SK-N-SH (cell line): Measurements from ENCODE around the gene GPR68. TPM values are rescaled to one million over a fixed set of nuclear protein-coding genes. Genes with fewer than 3 reads are reported as not detected.
"Not testable (repeated sequence)": the region's sequence is repeated elsewhere in the genome, so short reads cannot be mapped to it uniquely, and the experiment has no call there.

Experiments used
- CTCF ChIA-PET: fragments of 300-600, 350-600 bp; formaldehyde crosslinking; extraction: SDS; loops from one replicate; lab custom pipeline; 2021; lab: Yijun Ruan, JAX
- POLR2A ChIA-PET: fragments of 350-600 bp; sonication (Branson Sonifier 250); formaldehyde crosslinking; extraction: SDS; loops from one replicate; lab custom pipeline; 2020; ENCODE audit warnings: antibody characterized with exemption, inconsistent platforms; lab: Yijun Ruan, JAX
- DNase-seq: peaks from one replicate; pipeline ENCODE4 v3.0.0; 2012
- H2AFZ ChIP-seq: fragments of 200-600 bp; sonication (generic); 2 replicates; pipeline ENCODE4 v1.8.1; 2016; ENCODE audit warnings: antibody characterized with exemption, mild to moderate bottlenecking, low read depth
- H3F3A ChIP-seq: fragments of 200-600 bp; sonication (generic); replicated peaks from 2 replicates; pipeline ENCODE3; 2016; ENCODE audit warnings: antibody characterized with exemption, mild to moderate bottlenecking; ENCODE audit not compliant: insufficient read depth
- H3K27ac ChIP-seq, 2 experiments: fragments of 200-500 bp in 1 of 2; fragments of 200-600 bp in 1 of 2; sonication (Bioruptor generic) in 1 of 2; sonication (generic), shearing (Covaris generic) in 1 of 2; 2 replicates each; pipeline versions ENCODE4 v1.5.1 to v1.6.1; 2014 to 2016; ENCODE audit warnings: low read depth in 2 of 2, inconsistent platforms in 1 of 2, low read length in 1 of 2, mild to moderate bottlenecking in 1 of 2, mixed read lengths in 1 of 2
- H3K27me3 ChIP-seq: fragments of 200-600 bp; sonication (generic), shearing (Covaris generic); 2 replicates; pipeline ENCODE4 v1.6.1; 2016; ENCODE audit warnings: mixed run types; ENCODE audit not compliant: insufficient read depth
- H3K36me3 ChIP-seq, 2 experiments: fragments of 200-500 bp in 1 of 2; fragments of 200-600 bp in 1 of 2; sonication (Bioruptor generic) in 1 of 2; sonication (generic) in 1 of 2; replicated peaks in 1 of 2; 2 replicates each; pipeline versions ENCODE3 to v1.5.1; 2014 to 2016; ENCODE audit warnings: low read length in 1 of 2, mild to moderate bottlenecking in 1 of 2; ENCODE audit not compliant: insufficient read depth in 2 of 2, control insufficient read depth in 1 of 2
- H3K4me1 ChIP-seq, 2 experiments: fragments of 200-500 bp in 1 of 2; fragments of 200-600 bp in 1 of 2; sonication (Bioruptor generic) in 1 of 2; sonication (generic), shearing (Covaris generic) in 1 of 2; 2 replicates each; pipeline versions ENCODE4 v1.5.1 to v1.6.1; 2014 to 2016; ENCODE audit warnings: low read depth in 1 of 2, low read length in 1 of 2, mixed run types in 1 of 2; ENCODE audit not compliant: insufficient read depth in 2 of 2, control insufficient read depth in 1 of 2
- H3K4me2 ChIP-seq: fragments of 200-600 bp; sonication (generic), shearing (Covaris generic); 2 replicates; pipeline ENCODE4 v1.6.1; 2017; ENCODE audit warnings: mixed run types
- H3K4me3 ChIP-seq, 2 experiments: fragments of 200-500 bp in 1 of 2; fragments of 200-600 bp in 1 of 2; sonication (Bioruptor generic) in 1 of 2; sonication (generic), shearing (Covaris generic) in 1 of 2; 2 replicates each; pipeline versions ENCODE4 v1.5.1 to v1.8.1; 2014 to 2016; ENCODE audit warnings: low read depth in 2 of 2, inconsistent platforms in 1 of 2, low read length in 1 of 2, mild to moderate bottlenecking in 1 of 2, mixed read lengths in 1 of 2, moderate library complexity in 1 of 2
- H3K79me2 ChIP-seq: fragments of 200-600 bp; sonication (generic); 2 replicates; pipeline ENCODE4 v1.8.1; 2017; ENCODE audit warnings: mild to moderate bottlenecking; ENCODE audit not compliant: insufficient read depth
- H3K9ac ChIP-seq: fragments of 200-600 bp; sonication (generic); 2 replicates; pipeline ENCODE4 v1.6.1; 2017; ENCODE audit warnings: mixed run types
- H3K9me2 ChIP-seq: fragments of 200-600 bp; sonication (generic); 2 replicates; pipeline ENCODE4 v1.6.1; 2017; ENCODE audit warnings: mixed run types
- H3K9me3 ChIP-seq: fragments of 200-600 bp; sonication (generic); 2 replicates; pipeline ENCODE4 v1.6.1; 2017; ENCODE audit warnings: mixed run types, mild to moderate bottlenecking, moderate library complexity
- H4K20me1 ChIP-seq: fragments of 200-600 bp; sonication (generic); 2 replicates; pipeline ENCODE4 v1.6.1; 2017; ENCODE audit warnings: mild to moderate bottlenecking, mixed run types; ENCODE audit not compliant: insufficient read depth
- ELF1 ChIP-seq: IDR thresholded peaks from 2 replicates; pipeline ENCODE4 v1.4.0; 2012
- EP300 ChIP-seq, 2 experiments: IDR thresholded peaks; 2 replicates each; pipeline versions ENCODE4 v1.4.0 to v1.6.1; 2012; ENCODE audit warnings: borderline replicate concordance in 1 of 2, low read depth in 1 of 2, low read length in 1 of 2
- EZH2phosphoT487 ChIP-seq: fragments of 200-600 bp; sonication (generic); IDR thresholded peaks from 2 replicates; pipeline ENCODE4 v1.6.1; 2017; ENCODE audit warnings: low read depth, mixed run types, mild to moderate bottlenecking, antibody characterized with exemption, moderate library complexity, borderline replicate concordance
- FOXM1 ChIP-seq: IDR thresholded peaks from 2 replicates; pipeline ENCODE4 v1.4.0; 2012; ENCODE audit warnings: low read depth, mild to moderate bottlenecking
- GATA2 ChIP-seq: sonication (generic); formaldehyde crosslinking; IDR thresholded peaks from 2 replicates; pipeline ENCODE4 v1.5.0; 2020; ENCODE audit warnings: mild to moderate bottlenecking, missing genetic modification reagents
- JUND ChIP-seq: IDR thresholded peaks from 2 replicates; pipeline ENCODE4 v1.4.0; 2012
- NFIC ChIP-seq: IDR thresholded peaks from 2 replicates; pipeline ENCODE4 v1.4.0; 2012; ENCODE audit warnings: borderline replicate concordance
- SIN3A ChIP-seq: IDR thresholded peaks from 2 replicates; pipeline ENCODE4 v1.6.1; 2012; ENCODE audit warnings: low read depth, mild to moderate bottlenecking, low read length, moderate library complexity, borderline replicate concordance
- TAF1 ChIP-seq: IDR thresholded peaks from 2 replicates; pipeline ENCODE4 v1.6.1; 2012; ENCODE audit warnings: low read depth, mild to moderate bottlenecking, low read length, moderate library complexity, borderline replicate concordance
- TCF12 ChIP-seq: IDR thresholded peaks from 2 replicates; pipeline ENCODE4 v1.4.0; 2012
- USF1 ChIP-seq: IDR thresholded peaks from 2 replicates; pipeline ENCODE4 v1.4.0; 2012; ENCODE audit warnings: low read depth, borderline replicate concordance
- YY1 ChIP-seq: IDR thresholded peaks from 2 replicates; pipeline ENCODE4 v1.4.0; 2012; ENCODE audit warnings: low read depth, mild to moderate bottlenecking
- WGBS: methylation state at CpG from one replicate; pipeline ENCODE4 v1.1.6; 2017; ENCODE audit warnings: low lambda C conversion rate; 5-methylcytosine and 5-hydroxymethylcytosine counted together
- polyA plus RNA-seq, 3 experiments: library from polyadenylated mRNA; depleted of rRNA; stranded (reverse); fragments of >200 nt; gene quantifications; 2 replicates each; pipeline ENCODE4 v1.2.3, GENCODE V29; 2012
- TF ChIP-seq, protein P1 (sequence below): IDR thresholded peaks from 2 replicates; pipeline ENCODE4 v1.4.0; 2012; ENCODE audit warnings: low read depth

Gene GPR68
- polyA plus RNA-seq, 1 of the 3 experiments (the other 2 are of a cell fraction) = 0.18 TPM

GRCh38 chr14:91249841-91250616 lies 5.5 kb upstream of the GPR68 start (continued):
- TF ChIP-seq GATA2 (CRISPR knock-in tag) (no peak), TAF1 (no peak), SIN3A (no peak), NFIC (no peak), USF1 (no peak), EZH2phosphoT487 (no peak), JUND (no peak), TCF12 (0 out of 2 replicates have a peak, but pooled peaks have one; percentile 16), FOXM1 (no peak), EP300 (IDR thresholded peaks at IDR 0.05; ENCODE audit: borderline replicate concordance in 1 of 2, low read depth in 1 of 2, low read length in 1 of 2) (peak in 1 of 2 experiments; percentile 90; a peak in 2 of 4 replicates), ELF1 (no peak)
- TF ChIP-seq, protein P1, sequence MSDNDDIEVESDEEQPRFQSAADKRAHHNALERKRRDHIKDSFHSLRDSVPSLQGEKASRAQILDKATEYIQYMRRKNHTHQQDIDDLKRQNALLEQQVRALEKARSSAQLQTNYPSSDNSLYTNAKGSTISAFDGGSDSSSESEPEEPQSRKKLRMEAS = no peak

DNA sequence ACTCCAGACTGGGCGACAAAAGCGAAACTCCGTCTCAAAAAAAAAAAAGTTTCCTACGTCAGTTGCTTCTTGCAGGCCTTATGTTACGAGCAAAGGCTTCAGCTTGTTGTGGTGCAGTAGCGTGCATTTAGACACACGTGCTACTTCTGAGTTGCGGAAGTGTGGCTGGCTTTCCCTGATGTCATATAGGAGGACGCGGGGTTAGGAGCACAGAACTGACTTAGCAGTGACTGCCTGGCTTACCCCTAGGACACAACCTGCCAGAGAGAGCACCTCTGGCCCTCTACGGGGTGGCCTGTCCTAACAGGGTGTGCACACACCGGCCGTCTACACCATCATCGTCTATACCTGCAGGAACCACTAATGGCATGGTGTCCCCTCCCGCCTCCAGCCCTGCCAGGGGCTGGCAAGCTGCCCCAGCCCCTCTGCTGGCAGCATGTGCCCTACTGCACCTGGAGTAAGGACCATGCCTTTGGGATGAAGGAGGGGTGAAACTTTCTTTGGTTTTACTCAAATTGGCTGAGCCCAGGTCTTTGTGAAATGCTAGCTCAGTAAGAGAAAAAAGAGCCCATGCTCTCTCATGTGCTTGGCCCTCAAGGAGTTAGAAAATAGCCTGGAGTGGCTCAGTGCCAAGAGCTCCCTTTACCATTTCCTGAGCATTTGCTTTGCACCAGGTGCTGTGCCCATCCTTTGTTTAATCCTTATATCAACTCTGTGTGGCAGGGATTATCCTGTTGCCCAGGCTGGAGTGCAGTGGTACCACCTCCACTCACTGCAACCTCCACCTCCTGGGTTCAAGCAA lies 1.7 kb upstream of the GPR68 start:
- Histone ChIP-seq H3K4me2 (no peak overlapping the region), H3K4me1 (peaks cover 7 to 63% of the 10 kb centered on the region in 2 experiments; a peak in 3 of 4 replicates), H3K4me3 (no peak overlapping the region), H3K36me3 (no peaks in the 10 kb centered on the region), H2AFZ (no peak overlapping the region), H3K79me2 (no peaks in the 10 kb centered on the region), H3K9ac (no peak overlapping the region), H4K20me1 (no peaks in the 10 kb centered on the region), H3K27me3 (no peaks in the 10 kb centered on the region), H3K9me2 (no peaks in the 10 kb centered on the region), H3K27ac (peak overlapping the region in 1 of 2 experiments; percentile 60; a peak in 2 of 4 replicates), H3F3A (no peaks in the 10 kb centered on the region), H3K9me3 (no peaks in the 10 kb centered on the region)
- POLR2A ChIA-PET = interaction anchor here (1.2 kb wide), 1 partner anchor 32 kb away, joined by 3 read pairs; no protein-coding TSS in a partner anchor
- no peak for TF ChIP-seq YY1
- CTCF ChIA-PET = interaction anchor here (0.8 to 1.5 kb wide), 4 partner anchors 39 to 343 kb away, joined by 3 to 11 read pairs (median 4); no protein-coding TSS in a partner anchor
- 88% methylated on average over 14 of the region's 15 CpGs for WGBS
- DNase-seq = no peak

GRCh38 chr14:91245616-91246015 lies 1.1 kb upstream of the GPR68 start:
- CTCF ChIA-PET = interaction anchor here (0.6 to 1.5 kb wide), 4 partner anchors 40 to 76 kb away, joined by 3 to 11 read pairs (median 4); no protein-coding TSS in a partner anchor
- not testable (repeated sequence) for H3K9me3 ChIP-seq, DNase-seq, H3K27me3 ChIP-seq, H3K79me2 ChIP-seq, H3K4me2 ChIP-seq, H3K4me3 ChIP-seq, H4K20me1 ChIP-seq, H2AFZ ChIP-seq, H3K9ac ChIP-seq, H3F3A ChIP-seq, H3K36me3 ChIP-seq, H3K9me2 ChIP-seq
- POLR2A ChIA-PET = interaction anchor here (1.2 kb wide), 1 partner anchor 32 kb away, joined by 3 read pairs; no protein-coding TSS in a partner anchor
- Histone ChIP-seq H3K27ac (peak overlapping the region in 1 of 2 experiments; percentile 83; a peak in 2 of 4 replicates), H3K4me1 (peaks cover 7 to 57% of the 10 kb centered on the region in 2 experiments; a peak in 3 of 4 replicates)
- 94% methylated on average over 8 of the region's 8 CpGs for WGBS
